ENCODE measurements around the gene OR7G3.

- TF ChIP-seq CTCF (IDR thresholded peaks at IDR 0.05), result no peak
- TF ChIP-seq POLR2A (IDR thresholded peaks at IDR 0.05), result no peak
Measured at GRCh38 chr19:9149997-9150396, 23.2 kb upstream of the OR7G3 start.

Data from adrenal gland (tissue), 5 donors.